Osteoblast (primary cell): ENCODE measurements around the gene KDR. TPM values are rescaled to one million over a fixed set of nuclear protein-coding genes. Genes with fewer than 3 reads are reported as not detected.

Experiments used
- DNase-seq: peaks from one replicate; pipeline ENCODE4 v3.0.0; 2011; ENCODE audit warnings: low spot score, mixed read lengths; ENCODE audit not compliant: insufficient read length; ENCODE audit errors: missing footprints
- H2AFZ ChIP-seq: 2 replicates; pipeline ENCODE4 v1.6.0; 2011; ENCODE audit warnings: mild to moderate bottlenecking, low read length
- H3K27ac ChIP-seq: 2 replicates; pipeline ENCODE4 v1.5.1; 2011; ENCODE audit warnings: mild to moderate bottlenecking, low read depth, low read length, moderate library complexity
- H3K27me3 ChIP-seq: 2 replicates; pipeline ENCODE4 v1.6.0; 2012; ENCODE audit warnings: mild to moderate bottlenecking, control low read depth, inconsistent platforms, low read length, moderate library complexity; ENCODE audit not compliant: insufficient read depth
- H3K36me3 ChIP-seq: 2 replicates; pipeline ENCODE4 v1.5.1; 2011; ENCODE audit warnings: mild to moderate bottlenecking, low read length, control low read depth, moderate library complexity; ENCODE audit not compliant: insufficient read depth
- H3K4me1 ChIP-seq: 2 replicates; pipeline ENCODE4 v1.5.1; 2011; ENCODE audit warnings: mild to moderate bottlenecking, low read length, control low read depth, moderate library complexity; ENCODE audit not compliant: insufficient read depth
- H3K4me2 ChIP-seq: 2 replicates; pipeline ENCODE4 v1.6.0; 2011; ENCODE audit warnings: mild to moderate bottlenecking, low read length; ENCODE audit not compliant: insufficient read depth
- H3K4me3 ChIP-seq: fragments of 200-600 bp; sonication (generic); 3 replicates; pipeline ENCODE4 v1.5.1; 2012; ENCODE audit warnings: mild to moderate bottlenecking, low read length, inconsistent platforms; ENCODE audit not compliant: insufficient read depth
- H3K79me2 ChIP-seq: 2 replicates; pipeline ENCODE4 v1.6.0; 2012; ENCODE audit warnings: mild to moderate bottlenecking, low read length, control low read depth, inconsistent platforms; ENCODE audit not compliant: insufficient read depth
- H3K9me3 ChIP-seq: 2 replicates; pipeline ENCODE4 v1.5.1; 2011; ENCODE audit warnings: low read depth, low read length, control low read depth
- H4K20me1 ChIP-seq: 2 replicates; pipeline ENCODE4 v1.6.0; 2012; ENCODE audit warnings: mild to moderate bottlenecking, low read length, control low read depth; ENCODE audit not compliant: insufficient read depth
- CTCF ChIP-seq: IDR thresholded peaks from 2 replicates; pipeline ENCODE4 v1.5.1; 2011; ENCODE audit warnings: mild to moderate bottlenecking, low read depth, low read length, moderate library complexity; ENCODE audit errors: extremely low read depth
- total RNA-seq: library from RNA; depleted of rRNA; stranded (reverse); fragments of >200 nt; gene quantifications from 2 replicates; pipeline ENCODE4 v1.2.3, GENCODE V29; 2012

Gene KDR
- total RNA-seq, 1 donor: not detected

- H3K27ac ChIP-seq: no peak overlapping the region
- H3K4me2 ChIP-seq: no peak overlapping the region
- no peaks in the 10 kb centered on the region for H3K79me2 ChIP-seq
- no peaks in the 10 kb centered on the region for H4K20me1 ChIP-seq
- H3K36me3 ChIP-seq: no peaks in the 10 kb centered on the region
- no peak for TF ChIP-seq CTCF
- H3K9me3 ChIP-seq: no peaks in the 10 kb centered on the region
- H3K4me1 ChIP-seq: no peaks in the 10 kb centered on the region
- no peak for DNase-seq
- H3K27me3 ChIP-seq: peaks cover 2% of the 10 kb centered on the region
- H2AFZ ChIP-seq: no peak overlapping the region
- no peak overlapping the region for H3K4me3 ChIP-seq
Measured at GRCh38 chr4:55089916-55090315, 35.5 kb downstream of the KDR start.

DNA sequence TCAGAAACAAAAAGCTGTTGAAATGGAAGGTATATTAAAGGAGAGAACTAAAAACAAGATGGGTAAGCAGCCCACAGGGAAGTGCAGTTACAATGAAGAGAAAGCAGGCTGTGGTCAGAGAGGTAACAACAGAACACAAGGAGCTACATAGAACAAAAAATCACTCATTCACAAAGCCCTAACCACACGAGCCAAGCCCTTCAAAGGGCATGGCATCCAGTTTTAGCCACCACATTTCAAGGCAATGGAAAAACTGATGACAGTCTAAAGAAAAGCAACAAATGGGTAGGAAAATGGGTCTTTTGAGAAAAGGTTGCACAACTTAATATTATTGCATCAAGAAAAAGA lies 37.5 kb downstream of the KDR start:
- H3K79me2 ChIP-seq: no peaks in the 10 kb centered on the region
- no peaks in the 10 kb centered on the region for H4K20me1 ChIP-seq
- H3K27ac ChIP-seq: no peak overlapping the region
- no peaks in the 10 kb centered on the region for H3K9me3 ChIP-seq
- no peak for TF ChIP-seq CTCF
- H3K4me3 ChIP-seq: no peak overlapping the region
- no peaks in the 10 kb centered on the region for H3K4me1 ChIP-seq
- H2AFZ ChIP-seq: no peak overlapping the region
- peaks cover 2% of the 10 kb centered on the region for H3K27me3 ChIP-seq
- DNase-seq: no peak
- H3K4me2 ChIP-seq: no peak overlapping the region
- no peaks in the 10 kb centered on the region for H3K36me3 ChIP-seq

DNA sequence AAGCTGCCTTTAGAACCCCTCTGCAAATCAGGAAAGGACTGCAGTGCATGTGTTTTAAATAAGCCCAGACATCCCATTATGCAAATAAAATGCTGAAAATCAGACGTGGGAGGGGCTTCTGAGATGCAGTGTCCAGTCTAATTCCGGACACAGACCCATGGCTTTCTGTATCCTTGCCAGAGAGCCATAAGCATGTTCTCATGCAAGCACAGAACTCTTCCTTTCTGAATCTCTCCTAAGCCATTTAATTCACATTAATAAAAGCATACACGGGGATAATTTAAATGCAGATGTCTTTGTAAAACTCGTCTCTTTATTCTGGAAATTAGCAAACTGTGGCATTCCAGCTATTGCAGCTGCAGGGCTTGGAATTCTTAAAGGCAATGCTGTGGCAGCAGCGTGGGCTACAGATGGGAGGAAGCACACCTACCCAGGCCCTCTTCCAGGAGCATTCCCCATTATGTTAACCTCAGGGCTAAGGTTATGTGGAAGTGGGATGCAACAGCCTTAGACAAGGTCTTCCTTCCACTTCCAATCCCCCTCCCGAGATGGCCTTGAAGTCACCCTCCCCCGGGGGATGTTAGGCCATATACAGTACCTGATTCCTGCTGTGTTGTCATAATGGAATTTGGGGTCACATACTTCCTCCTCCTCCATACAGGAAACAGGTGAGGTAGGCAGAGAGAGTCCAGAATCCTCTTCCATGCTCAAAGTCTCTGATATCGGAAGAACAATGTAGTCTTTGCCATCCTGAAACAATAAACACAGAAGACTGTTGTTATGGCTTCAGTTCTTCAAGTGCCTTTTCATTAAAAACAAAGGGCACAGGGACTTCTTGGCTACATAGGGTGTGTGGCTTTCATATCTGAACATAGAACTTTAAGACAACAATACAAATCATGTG lies 38.1 kb downstream of the KDR start:
- no peak for DNase-seq
- Histone ChIP-seq H3K4me3 (no peak overlapping the region), H3K27me3 (peaks cover 2% of the 10 kb centered on the region), H3K36me3 (no peaks in the 10 kb centered on the region), H4K20me1 (no peaks in the 10 kb centered on the region), H3K79me2 (no peaks in the 10 kb centered on the region), H3K9me3 (no peaks in the 10 kb centered on the region), H3K27ac (no peak overlapping the region), H2AFZ (no peak overlapping the region), H3K4me2 (no peak overlapping the region), H3K4me1 (no peaks in the 10 kb centered on the region)
- no peak for TF ChIP-seq CTCF

DNA sequence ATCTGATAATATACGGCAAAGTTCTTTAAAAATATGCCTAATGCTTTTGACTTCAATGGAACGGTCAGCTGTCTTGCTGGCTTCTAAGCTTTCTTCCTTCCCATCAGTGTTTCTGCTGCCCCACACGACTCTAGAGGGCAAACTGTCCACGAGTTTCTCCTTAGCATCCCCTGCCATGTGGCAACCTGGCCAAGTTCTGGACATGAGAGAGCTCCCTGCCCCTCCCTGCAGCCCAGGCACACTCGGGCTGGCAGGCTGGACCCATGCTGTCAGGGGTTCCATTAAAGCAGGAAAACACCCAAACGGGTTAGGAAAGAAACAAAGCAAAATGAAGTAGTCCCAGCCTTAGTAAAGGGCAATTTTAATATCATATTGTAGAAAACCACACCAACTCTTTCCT lies 38.8 kb downstream of the KDR start:
- Histone ChIP-seq H4K20me1 (no peaks in the 10 kb centered on the region), H3K27ac (no peak overlapping the region), H3K27me3 (peaks cover 2% of the 10 kb centered on the region), H3K4me2 (no peak overlapping the region), H3K36me3 (no peaks in the 10 kb centered on the region), H3K4me3 (no peak overlapping the region), H3K4me1 (no peaks in the 10 kb centered on the region), H2AFZ (no peak overlapping the region), H3K79me2 (no peaks in the 10 kb centered on the region), H3K9me3 (no peaks in the 10 kb centered on the region)
- DNase-seq: no peak
- no peak for TF ChIP-seq CTCF
